Keratinocyte (primary cell): ENCODE data around the gene ERICH6. TPM values are rescaled to one million over a fixed set of nuclear protein-coding genes. Genes with fewer than 3 reads are reported as not detected.

ENCODE experiments used
- DNase-seq: peaks from one replicate; pipeline ENCODE4 v3.0.0-alpha.2; 2011; ENCODE audit warnings: low read depth, missing footprints, low spot score
- FAIRE-seq: peaks from 2 replicates; lab custom pipeline; 2011; peaks lifted over from hg19 to GRCh38; lab: Jason Lieb, UNC
- H2AFZ ChIP-seq: 2 replicates; pipeline ENCODE4 v1.6.0; 2012; ENCODE audit warnings: low read length, control low read depth, inconsistent platforms; ENCODE audit not compliant: control insufficient read depth
- H3K27ac ChIP-seq: 2 replicates; pipeline ENCODE4 v1.5.1; 2011; ENCODE audit warnings: low read length; ENCODE audit not compliant: control insufficient read depth, insufficient read depth
- H3K27me3 ChIP-seq: 3 replicates; pipeline ENCODE4 v1.6.0; 2011; ENCODE audit warnings: low read length; ENCODE audit not compliant: control insufficient read depth, insufficient read depth; ENCODE audit errors: extremely low read depth
- H3K36me3 ChIP-seq, 2 experiments: 2 replicates in 1 of 2; 3 replicates in 1 of 2; pipeline ENCODE4 v1.5.1; 2011; ENCODE audit warnings: low read length in 2 of 2, mild to moderate bottlenecking in 1 of 2; ENCODE audit not compliant: control insufficient read depth in 2 of 2, insufficient read depth in 2 of 2; ENCODE audit errors: extremely low read depth in 1 of 2
- H3K4me1 ChIP-seq: 3 replicates; pipeline ENCODE4 v1.5.1; 2011; ENCODE audit warnings: low read length; ENCODE audit not compliant: control insufficient read depth, insufficient read depth; ENCODE audit errors: extremely low read depth
- H3K4me2 ChIP-seq: 3 replicates; pipeline ENCODE4 v1.6.0; 2011; ENCODE audit warnings: low read depth, low read length; ENCODE audit not compliant: control insufficient read depth, insufficient read depth; ENCODE audit errors: extremely low read depth
- H3K4me3 ChIP-seq, 3 experiments: fragments of 200-600 bp in 1 of 3; sonication (generic) in 1 of 3; 2 replicates in 2 of 3; 3 replicates in 1 of 3; pipeline ENCODE4 v1.5.1; 2011 to 2016; ENCODE audit warnings: low read length in 3 of 3, mild to moderate bottlenecking in 3 of 3, control low read depth in 2 of 3, inconsistent platforms in 1 of 3, low read depth in 1 of 3, mixed read lengths in 1 of 3, mixed run types in 1 of 3, moderate library complexity in 1 of 3; ENCODE audit not compliant: control insufficient read depth in 2 of 3, insufficient read depth in 2 of 3; ENCODE audit errors: extremely low read depth in 1 of 3
- H3K79me2 ChIP-seq: 2 replicates; pipeline ENCODE4 v1.6.0; 2012; ENCODE audit warnings: low read length; ENCODE audit not compliant: control insufficient read depth, insufficient read depth
- H3K9ac ChIP-seq: 3 replicates; pipeline ENCODE4 v1.6.0; 2011; ENCODE audit warnings: low read length; ENCODE audit not compliant: control insufficient read depth, insufficient read depth; ENCODE audit errors: extremely low read depth
- H3K9me1 ChIP-seq: 3 replicates; pipeline ENCODE4 v1.6.0; 2011; ENCODE audit warnings: low read length; ENCODE audit not compliant: control insufficient read depth, insufficient read depth; ENCODE audit errors: extremely low read depth
- H3K9me3 ChIP-seq: 2 replicates; pipeline ENCODE4 v1.5.1; 2012; ENCODE audit warnings: low read depth, low read length; ENCODE audit not compliant: control insufficient read depth
- H4K20me1 ChIP-seq: 3 replicates; pipeline ENCODE4 v1.6.0; 2011; ENCODE audit warnings: low read length; ENCODE audit not compliant: control insufficient read depth, insufficient read depth; ENCODE audit errors: extremely low read depth
- EZH2 ChIP-seq: IDR thresholded peaks from one replicate; pipeline ENCODE4 v1.6.1; 2012; ENCODE audit warnings: inconsistent platforms, mild to moderate bottlenecking, low read length, moderate library complexity
- dilution Hi-C: fragments of 300-500 bp; cut with MboI; formaldehyde crosslinking; loops from one replicate; pipeline ENCODE4 v1.7.0; 2020; ENCODE audit warnings: low sequenced_read_pairs; ENCODE audit not compliant: extremely low pct_ligation_motif_present
- polyA plus RNA-seq, 5 experiments: library from polyadenylated mRNA; depleted of rRNA in 3 of 5; stranded (reverse) in 3 of 5; stranded (forward) in 1 of 5; unstranded in 1 of 5; fragments of >200 nt; gene quantifications; 1 replicate in 1 of 5; 2 replicates in 3 of 5; 3 replicates in 1 of 5; pipeline versions ENCODE4 v1.2.1 to v1.2.3, GENCODE V29; 2011 to 2012; ENCODE audit warnings: missing spikeins in 2 of 5, low read depth in 1 of 5, low replicate concordance in 1 of 5
- TF ChIP-seq, protein P1 (sequence below), 3 experiments: IDR thresholded peaks in 1 of 3; conservative IDR thresholded peaks in 1 of 3; optimal IDR thresholded peaks in 1 of 3; 2 replicates in 2 of 3; 3 replicates in 1 of 3; pipeline versions ENCODE3 to v1.5.1; 2011; ENCODE audit warnings: low read length in 3 of 3, mild to moderate bottlenecking in 3 of 3, moderate library complexity in 2 of 3, control low read depth in 1 of 3, inconsistent platforms in 1 of 3; ENCODE audit not compliant: insufficient read depth in 2 of 3; ENCODE audit errors: extremely low read depth in 1 of 3

Gene ERICH6
- polyA plus RNA-seq, 1 donor (not counting 4 experiments of a cell fraction or from before 2014, with no cell fraction given), result 0.03 TPM

DNA sequence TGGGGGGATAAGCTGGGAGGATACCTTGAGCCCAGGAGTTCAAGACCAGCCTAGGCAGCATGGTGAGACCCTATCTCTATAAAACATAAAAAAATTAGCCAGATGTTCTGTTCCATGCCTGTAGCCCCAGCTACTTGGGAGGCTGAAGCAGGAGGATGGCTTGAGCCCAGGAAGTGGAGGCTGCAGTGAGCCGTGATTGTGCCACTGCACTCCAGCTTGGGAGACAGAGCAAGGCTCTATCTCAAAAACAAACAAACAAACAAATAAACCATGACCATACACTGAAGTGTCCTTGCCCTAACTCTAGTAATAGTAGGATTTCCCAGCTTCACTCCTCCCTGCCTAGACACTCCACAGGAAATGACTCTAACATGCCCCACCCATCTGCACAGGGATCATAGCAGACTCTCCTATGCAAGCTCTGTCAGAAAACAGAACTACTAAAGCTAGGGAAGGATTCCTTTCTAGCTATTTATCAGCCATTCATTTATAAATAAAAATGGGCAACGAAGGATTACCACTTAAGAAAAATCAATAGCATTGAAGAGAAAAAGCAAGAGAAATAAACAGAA, 4.6 kb downstream of the ERICH6 start:
- TF ChIP-seq, protein P1, sequence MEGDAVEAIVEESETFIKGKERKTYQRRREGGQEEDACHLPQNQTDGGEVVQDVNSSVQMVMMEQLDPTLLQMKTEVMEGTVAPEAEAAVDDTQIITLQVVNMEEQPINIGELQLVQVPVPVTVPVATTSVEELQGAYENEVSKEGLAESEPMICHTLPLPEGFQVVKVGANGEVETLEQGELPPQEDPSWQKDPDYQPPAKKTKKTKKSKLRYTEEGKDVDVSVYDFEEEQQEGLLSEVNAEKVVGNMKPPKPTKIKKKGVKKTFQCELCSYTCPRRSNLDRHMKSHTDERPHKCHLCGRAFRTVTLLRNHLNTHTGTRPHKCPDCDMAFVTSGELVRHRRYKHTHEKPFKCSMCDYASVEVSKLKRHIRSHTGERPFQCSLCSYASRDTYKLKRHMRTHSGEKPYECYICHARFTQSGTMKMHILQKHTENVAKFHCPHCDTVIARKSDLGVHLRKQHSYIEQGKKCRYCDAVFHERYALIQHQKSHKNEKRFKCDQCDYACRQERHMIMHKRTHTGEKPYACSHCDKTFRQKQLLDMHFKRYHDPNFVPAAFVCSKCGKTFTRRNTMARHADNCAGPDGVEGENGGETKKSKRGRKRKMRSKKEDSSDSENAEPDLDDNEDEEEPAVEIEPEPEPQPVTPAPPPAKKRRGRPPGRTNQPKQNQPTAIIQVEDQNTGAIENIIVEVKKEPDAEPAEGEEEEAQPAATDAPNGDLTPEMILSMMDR (optimal IDR thresholded peaks at IDR 0.05 in 1 of 3, IDR thresholded peaks at IDR 0.05 in 1 of 3, conservative IDR thresholded peaks at IDR 0.05 in 1 of 3; ENCODE audit: extremely low read depth in 1 of 3, insufficient read depth in 2 of 3, low read length in 3 of 3), result no peak
- TF ChIP-seq EZH2, result no peak
- no peak overlapping the region for H3K9ac ChIP-seq
- H4K20me1 ChIP-seq, result no peaks in the 10 kb centered on the region
- H3K9me1 ChIP-seq, result no peaks in the 10 kb centered on the region
- H3K9me3 ChIP-seq, result no peaks in the 10 kb centered on the region
- H3K4me2 ChIP-seq, result no peak overlapping the region
- H2AFZ ChIP-seq, result peak overlapping the region; percentile 39
- no peak overlapping the region for H3K4me3 ChIP-seq
- H3K27me3 ChIP-seq, result no peaks in the 10 kb centered on the region
- dilution Hi-C loops, result no loop called here
- H3K27ac ChIP-seq, result no peak overlapping the region
- FAIRE-seq, result peak; percentile 89
- H3K79me2 ChIP-seq, result no peaks in the 10 kb centered on the region
- no peak for DNase-seq
- peaks cover 13% of the 10 kb centered on the region for H3K4me1 ChIP-seq
- no peaks in the 10 kb centered on the region for H3K36me3 ChIP-seq

- H3K4me2 ChIP-seq, result no peak overlapping the region
- H3K36me3 ChIP-seq, result no peaks in the 10 kb centered on the region
- H3K4me3 ChIP-seq, result no peak overlapping the region
- no peaks in the 10 kb centered on the region for H3K9me1 ChIP-seq
- no peak for TF ChIP-seq EZH2
- TF ChIP-seq, protein P1 (optimal IDR thresholded peaks at IDR 0.05 in 1 of 3, IDR thresholded peaks at IDR 0.05 in 1 of 3, conservative IDR thresholded peaks at IDR 0.05 in 1 of 3; ENCODE audit: extremely low read depth in 1 of 3, insufficient read depth in 2 of 3, low read length in 3 of 3), result no peak
- no peak overlapping the region for H3K27ac ChIP-seq
- no peaks in the 10 kb centered on the region for H3K27me3 ChIP-seq
- no peaks in the 10 kb centered on the region for H4K20me1 ChIP-seq
- FAIRE-seq (no peak), DNase-seq (no peak)
- no peak overlapping the region for H3K9ac ChIP-seq
- H3K79me2 ChIP-seq, result no peaks in the 10 kb centered on the region
- no peak overlapping the region for H2AFZ ChIP-seq
- H3K4me1 ChIP-seq, result peaks cover 8% of the 10 kb centered on the region
- no peaks in the 10 kb centered on the region for H3K9me3 ChIP-seq
- dilution Hi-C loops, result no loop called here
Measured at GRCh38 chr3:150697646-150698045, 6.1 kb downstream of the ERICH6 start.
